Measurements from ENCODE around the gene NCF4. TPM values are rescaled to one million over a fixed set of nuclear protein-coding genes. Genes with fewer than 3 reads are reported as not detected.

Gene NCF4
- total RNA-seq, 1 experiment from 2014 or later, result not detected

DNA sequence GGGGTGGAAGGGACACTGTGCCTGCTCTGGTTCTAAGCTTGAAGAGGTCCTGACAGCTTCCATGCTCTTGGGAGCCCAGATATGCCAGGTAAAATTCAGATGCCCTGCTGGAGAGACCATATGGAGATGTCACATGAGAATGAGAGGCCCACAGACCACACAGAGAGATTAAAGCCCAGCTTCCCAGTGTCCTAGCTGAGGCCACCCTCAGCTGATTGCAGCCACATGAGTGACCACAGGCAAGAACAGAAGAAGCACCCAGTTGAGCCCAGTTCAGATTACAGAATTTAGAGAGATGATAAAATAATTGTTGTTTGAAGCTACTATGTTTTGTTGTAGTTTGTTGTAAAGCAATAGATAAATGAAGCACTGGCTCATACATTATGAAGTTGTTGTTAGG lies 29.6 kb upstream of the NCF4 start:
- Histone ChIP-seq H2BK12ac (ENCODE audit: insufficient read length, low read depth, low read length) (no peak overlapping the region), H4K5ac (ENCODE audit: insufficient read length, low read depth, low read length) (no peak overlapping the region), H2BK120ac (ENCODE audit: low read depth, low read length, poor library complexity, severe bottlenecking) (no peak overlapping the region), H3K27me3 (ENCODE audit: insufficient read depth, low read length) (no peaks in the 10 kb centered on the region), H3K79me1 (ENCODE audit: insufficient read depth, low read depth, low read length, poor library complexity, severe bottlenecking) (no peaks in the 10 kb centered on the region), H3K18ac (ENCODE audit: insufficient read length, low read depth, low read length) (no peak overlapping the region), H2AK5ac (ENCODE audit: insufficient read length, low read length) (no peak overlapping the region), H4K20me1 (ENCODE audit: control insufficient read depth, insufficient read depth, insufficient read length) (no peaks in the 10 kb centered on the region), H3K27ac (ENCODE audit: insufficient read length, low read depth, low read length) (no peak overlapping the region), H3K9me3 (ENCODE audit: control insufficient read depth, low read depth, low read length) (no peaks in the 10 kb centered on the region), H3K79me2 (ENCODE audit: insufficient read depth, low read length) (no peaks in the 10 kb centered on the region; the same call in 1 of the 2 replicates), H2BK20ac (ENCODE audit: low read depth, low read length, poor library complexity, severe bottlenecking) (no peak overlapping the region), H3K23ac (ENCODE audit: insufficient read length, low read depth, low read length) (no peak overlapping the region), H3K4ac (ENCODE audit: low read depth, low read length) (no peak overlapping the region), H3K23me2 (ENCODE audit: insufficient read length, low read depth, low read length, poor library complexity, severe bottlenecking) (no peaks in the 10 kb centered on the region), H4K8ac (replicated peaks; ENCODE audit: insufficient read length, low read depth, low read length) (no peak overlapping the region), H2BK15ac (ENCODE audit: low read depth, low read length) (no peak overlapping the region), H3T11ph (ENCODE audit: low read length) (no peak overlapping the region), H2BK5ac (ENCODE audit: insufficient read length, low read length) (no peak overlapping the region), H2AFZ (ENCODE audit: low read length) (no peak overlapping the region), H3K9ac (ENCODE audit: extremely low read depth, insufficient read length, low read length) (no peak overlapping the region), H4K91ac (ENCODE audit: insufficient read length, low read depth, low read length) (no peak overlapping the region), H3K4me2 (ENCODE audit: insufficient read depth, insufficient read length, low read length) (no peak overlapping the region), H3K4me1 (ENCODE audit: insufficient read depth, low read length) (no peaks in the 10 kb centered on the region), H3K56ac (ENCODE audit: insufficient read length, low read depth, low read length) (no peak overlapping the region), H3K14ac (ENCODE audit: insufficient read depth, low read length) (no peak overlapping the region)
- H3K27me3 Mint-ChIP-seq (ENCODE audit: low read depth), result peaks cover 38% of the 10 kb centered on the region
- H3K27ac Mint-ChIP-seq, result no peak overlapping the region
- DNase-seq, result no peak
- H3K4me3 Mint-ChIP-seq, result no peak overlapping the region
- no peaks in the 10 kb centered on the region for H3K36me3 Mint-ChIP-seq (ENCODE audit: insufficient read depth in 1 of 3, low read depth in 3 of 3)
- no peaks in the 10 kb centered on the region for H3K9me3 Mint-ChIP-seq
- H3K4me1 Mint-ChIP-seq, result peaks cover 7 to 13% of the 10 kb centered on the region in 2 experiments; a peak in 3 of 4 replicates
- TF ChIP-seq, protein P1, sequence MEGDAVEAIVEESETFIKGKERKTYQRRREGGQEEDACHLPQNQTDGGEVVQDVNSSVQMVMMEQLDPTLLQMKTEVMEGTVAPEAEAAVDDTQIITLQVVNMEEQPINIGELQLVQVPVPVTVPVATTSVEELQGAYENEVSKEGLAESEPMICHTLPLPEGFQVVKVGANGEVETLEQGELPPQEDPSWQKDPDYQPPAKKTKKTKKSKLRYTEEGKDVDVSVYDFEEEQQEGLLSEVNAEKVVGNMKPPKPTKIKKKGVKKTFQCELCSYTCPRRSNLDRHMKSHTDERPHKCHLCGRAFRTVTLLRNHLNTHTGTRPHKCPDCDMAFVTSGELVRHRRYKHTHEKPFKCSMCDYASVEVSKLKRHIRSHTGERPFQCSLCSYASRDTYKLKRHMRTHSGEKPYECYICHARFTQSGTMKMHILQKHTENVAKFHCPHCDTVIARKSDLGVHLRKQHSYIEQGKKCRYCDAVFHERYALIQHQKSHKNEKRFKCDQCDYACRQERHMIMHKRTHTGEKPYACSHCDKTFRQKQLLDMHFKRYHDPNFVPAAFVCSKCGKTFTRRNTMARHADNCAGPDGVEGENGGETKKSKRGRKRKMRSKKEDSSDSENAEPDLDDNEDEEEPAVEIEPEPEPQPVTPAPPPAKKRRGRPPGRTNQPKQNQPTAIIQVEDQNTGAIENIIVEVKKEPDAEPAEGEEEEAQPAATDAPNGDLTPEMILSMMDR (conservative IDR thresholded peaks at IDR 0.05), result no peak
